Myocyte (in vitro differentiated cells): ENCODE results near the gene RAB11FIP2. TPM values are rescaled to one million over a fixed set of nuclear protein-coding genes. Genes with fewer than 3 reads are reported as not detected.

ENCODE experiments used
- DNase-seq: peaks from one replicate; pipeline ENCODE4 v3.0.0-alpha.2; 2012; ENCODE audit warnings: low read depth
- total RNA-seq: library from RNA; depleted of rRNA; stranded (reverse); fragments of >200 nt; gene quantifications from 2 replicates; pipeline ENCODE4 v1.2.3, GENCODE V29; 2014

RAB11FIP2 gene
- total RNA-seq, 1 donor from 2014 or later, result 36.1 TPM

GRCh38 chr10:117987244-117987909 is 59.4 kb downstream of the RAB11FIP2 start:
- DNase-seq, result no peak

DNA sequence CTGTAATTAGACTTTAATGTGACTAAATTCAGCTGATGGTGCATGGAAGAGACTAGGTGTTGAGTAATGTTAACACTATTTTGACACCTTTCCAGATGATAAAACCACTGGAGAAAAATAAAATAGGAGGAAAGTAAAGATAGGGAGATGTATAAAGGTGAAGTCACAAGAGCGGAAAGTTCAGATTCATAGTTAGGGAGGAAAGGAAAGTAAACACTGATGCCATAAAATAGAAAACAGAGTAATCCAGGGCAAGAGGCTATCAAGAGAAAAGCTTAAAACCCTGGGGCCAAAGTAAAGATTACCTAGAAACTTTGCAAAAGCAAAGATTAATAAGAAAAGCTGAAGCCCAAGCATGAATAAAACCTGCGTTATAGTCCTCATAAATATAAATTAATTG is 62.8 kb downstream of the RAB11FIP2 start:
- DNase-seq, result no peak

- DNase-seq, result no peak
These were observed 65.7 kb downstream of the RAB11FIP2 start for GRCh38 chr10:117980755-117981702.

GRCh38 chr10:117980216-117980615 is 66.5 kb downstream of the RAB11FIP2 start:
- no peak for DNase-seq

GRCh38 chr10:117972168-117972837 is 74.4 kb downstream of the RAB11FIP2 start:
- no peak for DNase-seq

DNA sequence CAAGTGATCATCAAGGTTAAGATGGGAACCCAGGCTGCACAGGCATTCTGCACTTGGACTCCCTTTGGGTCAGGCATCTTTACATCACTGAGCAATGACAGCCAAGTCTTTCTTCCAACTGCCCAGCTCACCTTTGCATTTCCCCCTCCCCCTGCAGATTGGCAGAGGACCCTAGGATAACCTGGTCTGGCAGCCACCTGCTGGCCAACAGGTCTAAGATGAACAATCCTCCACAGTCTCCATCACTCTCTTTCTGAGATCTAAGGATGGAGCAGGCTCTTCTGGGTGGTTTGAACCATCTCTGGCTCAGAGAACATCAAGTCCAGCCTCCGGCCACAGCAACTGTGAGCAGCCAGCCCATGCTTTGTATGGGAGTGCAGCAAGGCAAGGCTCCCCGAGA is 75.8 kb downstream of the RAB11FIP2 start:
- DNase-seq, result no peak

GRCh38 chr10:117969592-117969991 is 77.1 kb downstream of the RAB11FIP2 start:
- no peak for DNase-seq

DNA sequence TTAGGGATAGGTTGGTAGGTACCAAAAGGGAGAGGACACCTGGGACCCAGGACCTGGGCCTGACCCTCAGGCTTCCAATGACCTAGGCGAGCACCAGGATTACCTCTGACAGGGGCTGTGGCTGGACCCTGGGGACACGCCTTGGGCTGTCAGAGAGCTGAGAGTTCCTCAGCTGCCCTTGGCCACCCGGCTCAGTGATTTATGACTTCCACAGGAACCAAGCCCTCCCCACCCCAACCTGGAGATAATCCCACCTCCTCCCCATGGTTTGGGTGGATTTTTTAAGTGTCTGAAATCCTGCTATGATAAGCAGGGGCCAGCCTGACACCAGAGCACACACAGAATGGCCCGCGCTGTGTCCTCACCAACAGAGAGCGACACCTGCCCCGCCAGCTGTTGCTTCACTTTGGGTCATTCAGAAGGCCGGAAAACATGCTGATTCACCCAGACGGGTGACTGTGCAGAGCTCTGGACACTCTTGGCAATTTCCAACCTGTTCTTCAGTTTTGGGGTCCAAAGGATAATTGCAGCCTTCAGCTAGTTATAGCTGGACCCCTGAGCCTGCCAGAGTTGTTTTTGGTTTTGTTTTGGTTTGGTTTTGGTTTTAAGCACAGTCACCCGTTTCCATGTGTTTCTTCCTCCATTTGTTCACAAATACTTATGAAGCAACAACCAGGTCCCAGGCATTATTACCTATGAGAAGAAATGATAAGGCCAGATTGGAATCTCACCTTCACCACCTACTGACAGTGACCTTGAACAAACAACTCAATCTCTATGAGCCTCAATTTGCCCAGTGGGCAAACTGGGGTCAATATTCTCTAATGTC is 78.2 kb downstream of the RAB11FIP2 start:
- peak; percentile 61 for DNase-seq

- no peak for DNase-seq
These were observed 79.5 kb downstream of the RAB11FIP2 start for GRCh38 chr10:117967149-117967650.

GRCh38 chr10:117965984-117966383 is 80.8 kb downstream of the RAB11FIP2 start:
- DNase-seq, result no peak

DNA sequence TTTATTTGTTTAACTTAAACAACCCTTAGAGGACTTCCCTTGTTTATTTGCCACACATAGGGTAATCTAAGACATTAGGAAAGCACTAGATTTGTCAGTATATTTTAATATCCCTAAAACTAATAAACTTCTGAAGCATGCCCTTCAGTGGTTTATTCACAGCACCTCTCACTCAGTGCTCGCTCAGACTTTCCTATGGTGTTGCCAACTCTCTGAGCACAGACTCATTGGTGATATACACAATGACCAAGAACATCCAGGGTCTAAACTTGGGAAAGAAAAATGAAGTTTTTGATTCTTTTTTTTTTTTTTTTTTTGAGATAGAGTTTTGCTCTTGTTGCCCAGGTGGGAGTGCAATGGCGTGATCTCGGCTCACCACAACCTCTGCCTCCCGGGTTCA is 82.2 kb downstream of the RAB11FIP2 start:
- no peak for DNase-seq

- DNase-seq, result no peak
These were observed 86.3 kb downstream of the RAB11FIP2 start for GRCh38 chr10:117960345-117960935.

- no peak for DNase-seq
These were observed 89.8 kb downstream of the RAB11FIP2 start for GRCh38 chr10:117956972-117957371.

DNA sequence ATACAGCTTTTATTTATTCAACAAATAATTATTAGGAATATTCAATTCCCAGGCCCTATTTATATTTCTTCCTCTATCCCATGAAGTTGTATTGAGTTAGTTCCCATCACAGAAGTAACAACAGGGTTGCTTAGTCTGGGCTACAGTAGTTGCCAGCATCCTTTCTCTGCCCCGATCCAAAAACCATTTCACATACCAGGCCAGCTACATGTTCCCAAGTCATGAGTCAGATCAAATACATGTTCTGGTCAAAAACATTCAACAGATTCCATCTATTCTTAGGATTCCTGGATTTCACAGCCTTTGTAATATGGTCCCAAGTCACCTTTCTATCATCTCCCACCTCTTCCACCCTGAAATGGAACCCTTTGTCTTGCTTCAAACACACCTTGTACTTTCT is 91.6 kb downstream of the RAB11FIP2 start:
- no peak for DNase-seq
